ENCODE measurements around the gene CCDC39. TPM values are rescaled to one million over a fixed set of nuclear protein-coding genes. Genes with fewer than 3 reads are reported as not detected.

Gene CCDC39
- polyA plus RNA-seq, 1 experiment: not detected

GRCh38 chr3:180590396-180590795, 88.9 kb downstream of the CCDC39 start:
- POLR2A ChIA-PET: no interaction called here

GRCh38 chr3:180580934-180581333, 98.4 kb downstream of the CCDC39 start:
- CTCF ChIA-PET: no interaction called here
- no peak for DNase-seq (ENCODE audit: low read depth, low spot score)
- no peaks in the 10 kb centered on the region for H3K27me3 ChIP-seq (ENCODE audit: control insufficient read depth, insufficient read depth, low read length)
- POLR2A ChIA-PET: no interaction called here
- no peak overlapping the region for H3K4me3 ChIP-seq (ENCODE audit: low read depth, low read length)
- no peak for TF ChIP-seq CTCF (IDR thresholded peaks at IDR 0.05; ENCODE audit: low read depth, low read length)
- H3K9me3 ChIP-seq (ENCODE audit: control insufficient read depth, insufficient read depth, low read length): no peaks in the 10 kb centered on the region
- no peak overlapping the region for H3K27ac ChIP-seq (ENCODE audit: low read depth, low read length)

More at GRCh38 chr3:180590396-180590795, 88.9 kb downstream of the CCDC39 start:
- Histone ChIP-seq H3K9me3 (ENCODE audit: control insufficient read depth, insufficient read depth, low read length) (no peaks in the 10 kb centered on the region; the same call in 1 of the 2 replicates), H3K4me3 (ENCODE audit: low read depth, low read length) (no peak overlapping the region), H3K27ac (ENCODE audit: low read depth, low read length) (no peak overlapping the region), H3K27me3 (ENCODE audit: control insufficient read depth, insufficient read depth, low read length) (no peaks in the 10 kb centered on the region)
- CTCF ChIA-PET: interaction anchor here (0.6 to 1.1 kb wide), 2 partner anchors 662 to 664 kb away, joined by 3 read pairs; no protein-coding TSS in a partner anchor
- TF ChIP-seq CTCF (IDR thresholded peaks at IDR 0.05; ENCODE audit: low read depth, low read length): no peak
- DNase-seq (ENCODE audit: low read depth, low spot score): no peak

GRCh38 chr3:180575571-180575970, 103.7 kb downstream of the CCDC39 start:
- Histone ChIP-seq H3K4me3 (ENCODE audit: low read depth, low read length) (no peak overlapping the region), H3K9me3 (ENCODE audit: control insufficient read depth, insufficient read depth, low read length) (no peaks in the 10 kb centered on the region), H3K27ac (ENCODE audit: low read depth, low read length) (no peak overlapping the region), H3K27me3 (ENCODE audit: control insufficient read depth, insufficient read depth, low read length) (no peaks in the 10 kb centered on the region)
- TF ChIP-seq CTCF (IDR thresholded peaks at IDR 0.05; ENCODE audit: low read depth, low read length): no peak
- no peak for DNase-seq (ENCODE audit: low read depth, low spot score)
- ChIA-PET POLR2A (no interaction called here), CTCF (no interaction called here)

GRCh38 chr3:180571831-180572598, 107.3 kb downstream of the CCDC39 start:
- ChIA-PET POLR2A (no interaction called here), CTCF (no interaction called here)
- Histone ChIP-seq H3K4me3 (ENCODE audit: low read depth, low read length) (no peak overlapping the region), H3K27ac (ENCODE audit: low read depth, low read length) (no peak overlapping the region), H3K27me3 (ENCODE audit: control insufficient read depth, insufficient read depth, low read length) (no peaks in the 10 kb centered on the region), H3K9me3 (ENCODE audit: control insufficient read depth, insufficient read depth, low read length) (no peaks in the 10 kb centered on the region)
- DNase-seq (ENCODE audit: low read depth, low spot score): no peak
- no peak for TF ChIP-seq CTCF (IDR thresholded peaks at IDR 0.05; ENCODE audit: low read depth, low read length)

- no peak for TF ChIP-seq CTCF (IDR thresholded peaks at IDR 0.05; ENCODE audit: low read depth, low read length)
- Histone ChIP-seq H3K27me3 (ENCODE audit: control insufficient read depth, insufficient read depth, low read length) (no peaks in the 10 kb centered on the region), H3K27ac (ENCODE audit: low read depth, low read length) (no peak overlapping the region), H3K4me3 (ENCODE audit: low read depth, low read length) (no peak overlapping the region), H3K9me3 (ENCODE audit: control insufficient read depth, insufficient read depth, low read length) (no peaks in the 10 kb centered on the region)
- POLR2A ChIA-PET: no interaction called here
- CTCF ChIA-PET: no interaction called here
- no peak for DNase-seq (ENCODE audit: low read depth, low spot score)
These were observed 109.1 kb downstream of the CCDC39 start for GRCh38 chr3:180570238-180570637.

All from AG04450 (cell line).